ENCODE results near the gene CDC73.

- TF ChIP-seq CTCF (optimal IDR thresholded peaks at IDR 0.05 in 1 of 3, IDR thresholded peaks at IDR 0.05 in 1 of 3, conservative IDR thresholded peaks at IDR 0.05 in 1 of 3; ENCODE audit: extremely low read depth in 1 of 3, insufficient read depth in 2 of 3, low read length in 3 of 3) (no peak), EZH2 (IDR thresholded peaks at IDR 0.05; ENCODE audit: low read length) (no peak)
These were observed 31.0 kb upstream of the CDC73 start for GRCh38 chr1:193090865-193091264.

Measured in keratinocyte (primary cell).